ENCODE results near the gene FOXS1.
A peak's percentile ranks its signal among the peaks of the same experiment; 100 is the strongest.

The FOXS1 gene

DNA sequence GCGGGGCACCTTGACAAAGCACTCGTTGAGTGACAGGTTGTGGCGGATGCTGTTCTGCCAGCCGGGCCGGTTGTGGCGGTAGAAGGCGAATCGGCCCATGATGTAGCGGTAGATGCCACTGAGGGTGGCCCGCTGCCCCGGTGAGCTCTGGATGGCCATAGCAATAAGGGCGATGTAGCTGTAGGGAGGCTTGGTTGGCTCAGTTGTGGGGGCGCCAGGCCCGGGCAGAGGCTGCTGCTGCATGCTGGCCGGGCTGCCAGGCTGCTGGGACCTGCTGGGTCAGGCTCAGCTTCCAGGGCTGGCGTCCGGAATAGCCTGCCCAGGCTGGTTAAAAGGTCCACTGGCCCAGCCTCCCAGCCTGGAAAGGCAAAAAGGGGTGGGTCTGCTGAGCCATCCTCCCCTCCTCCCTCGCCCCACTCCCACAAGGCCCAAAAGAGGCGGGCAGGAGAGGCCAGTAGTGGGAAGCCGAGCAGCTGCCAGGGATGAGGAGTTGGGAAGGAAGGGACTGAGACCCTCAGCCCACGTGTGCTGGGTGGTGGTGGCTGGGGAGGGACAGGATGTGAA is at the start of gene FOXS1:
TSS of gene FOXS1 (minus strand) at position 305 of the 564 bp plus-strand sequence. CDS start at position 243, 62 bp downstream.
- no peak for DNase-seq (ENCODE audit: low read depth in 2 of 2, low spot score in 1 of 2)

DNA sequence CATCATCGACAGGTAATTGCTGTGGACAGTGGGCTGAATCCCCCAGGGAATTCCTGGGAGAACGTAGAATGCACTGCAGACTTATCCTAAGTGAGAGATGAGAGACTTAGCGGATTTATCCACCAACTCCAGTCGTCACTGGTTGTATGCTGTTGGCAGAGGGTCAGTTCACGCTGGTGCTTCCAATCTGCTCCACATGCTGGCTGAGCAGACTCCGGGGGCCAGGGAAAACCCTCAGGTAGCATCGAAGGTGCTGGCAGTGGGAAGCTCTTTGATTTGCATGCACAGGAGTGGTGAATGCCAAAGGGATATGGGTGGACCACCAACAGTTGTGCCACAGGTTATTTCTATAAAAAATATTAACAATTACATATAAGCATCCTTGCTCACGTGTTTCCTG is 45.2 kb upstream of the FOXS1 start:
- DNase-seq (ENCODE audit: low read depth in 2 of 2, low spot score in 1 of 2), result no peak

DNA sequence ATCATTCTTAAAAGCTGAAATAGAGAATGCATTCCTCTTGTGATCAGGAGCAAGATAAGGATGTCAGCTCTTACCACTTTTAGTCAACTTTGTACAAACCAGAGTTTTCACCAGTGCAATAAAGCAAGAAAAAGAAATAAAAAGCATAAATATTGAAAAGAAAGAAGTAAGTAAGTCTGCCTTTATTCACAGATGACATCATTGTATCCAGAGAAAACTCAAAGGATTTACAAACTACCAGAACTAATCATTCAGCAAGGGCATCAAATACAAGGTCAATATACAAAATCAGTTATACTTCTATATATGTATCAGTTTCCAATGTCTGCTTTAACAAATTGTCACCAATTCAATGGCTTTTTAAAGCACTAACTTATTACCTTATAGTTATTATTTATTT is 38.4 kb upstream of the FOXS1 start:
- DNase-seq (ENCODE audit: low read depth in 2 of 2, low spot score in 1 of 2), result no peak

DNA sequence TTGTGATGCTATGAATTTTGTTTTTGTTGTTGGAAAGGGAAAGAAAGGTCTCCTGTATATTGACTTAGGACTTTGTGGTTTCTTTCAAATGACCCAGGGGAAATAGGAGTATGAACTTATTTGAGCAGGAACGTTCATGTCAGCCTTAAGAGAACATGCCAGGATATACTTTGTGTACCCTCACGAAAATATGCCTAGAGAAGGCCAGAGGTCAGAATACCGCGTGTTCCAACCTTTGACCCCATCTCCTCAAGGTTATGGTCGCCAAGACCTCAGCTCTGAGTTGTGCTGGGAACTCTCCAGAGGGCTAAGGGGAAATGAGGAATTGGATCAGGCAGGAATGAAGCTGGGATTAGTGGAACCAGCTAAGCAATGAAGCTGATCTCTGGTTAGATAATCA is 36.5 kb upstream of the FOXS1 start:
- DNase-seq (ENCODE audit: low read depth in 2 of 2, low spot score in 1 of 2), result no peak

DNA sequence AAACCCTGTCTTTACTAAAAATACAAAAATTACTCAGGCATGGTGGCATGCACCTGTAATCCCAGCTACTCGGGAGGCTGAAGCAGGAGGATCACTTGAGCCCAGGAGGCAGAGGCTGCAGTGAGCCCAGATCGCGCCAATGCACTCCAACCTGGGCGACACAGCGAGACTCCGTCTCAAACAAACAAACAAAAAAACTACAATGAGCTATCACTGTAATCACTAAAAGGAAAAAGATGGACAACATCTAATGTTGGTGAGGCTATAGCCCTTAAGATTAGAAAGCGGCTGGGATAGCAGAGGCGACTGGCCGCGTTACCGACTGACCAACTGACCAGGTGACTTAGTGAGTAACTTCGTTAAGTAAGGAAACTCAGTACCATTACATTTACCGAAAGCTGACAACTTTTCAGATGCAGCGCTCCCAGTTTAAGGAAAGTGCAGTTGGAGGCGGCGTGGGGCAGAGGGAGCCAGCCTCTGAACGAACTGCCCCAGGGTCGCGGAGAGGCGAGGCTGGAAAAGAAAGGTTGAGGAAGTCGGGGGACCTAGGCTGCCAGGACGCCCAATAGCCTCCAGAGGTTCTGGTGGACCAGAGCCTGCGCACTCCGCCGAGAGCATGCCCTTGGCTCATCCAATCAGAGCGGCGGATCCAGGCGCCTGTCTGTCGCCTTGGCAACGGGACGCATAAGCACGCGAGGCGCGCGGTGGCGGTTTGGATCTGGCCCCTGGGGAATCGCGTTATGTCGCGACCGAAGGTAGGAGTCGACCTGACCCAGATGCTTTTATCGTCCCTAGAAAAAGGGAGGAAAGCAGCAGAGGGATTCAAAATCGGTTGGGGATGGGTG is 34.0 kb upstream of the FOXS1 start:
- peak; percentile 46 to 47 for DNase-seq (ENCODE audit: low read depth in 2 of 2, low spot score in 1 of 2)

- DNase-seq (ENCODE audit: low read depth in 2 of 2, low spot score in 1 of 2), result no peak
Measured at GRCh38 chr20:31877684-31878083, 32.3 kb upstream of the FOXS1 start.

DNA sequence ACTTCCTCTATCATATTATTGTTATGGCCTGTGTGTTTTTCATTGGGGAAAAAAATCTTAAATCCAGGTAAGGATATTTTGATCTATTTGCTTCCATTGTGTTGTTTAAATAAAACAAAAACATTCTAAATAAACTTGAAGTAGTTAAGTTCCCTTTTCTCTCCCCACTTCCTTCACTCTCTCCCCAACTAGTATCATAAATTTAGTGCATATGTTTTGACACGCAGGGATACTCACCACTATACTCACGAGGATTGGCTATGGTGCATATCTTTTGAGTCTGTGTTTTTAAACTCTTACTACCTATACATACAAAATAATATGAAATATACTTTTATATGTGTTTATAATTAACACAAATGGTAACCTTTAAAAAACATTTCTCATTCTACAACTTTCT is 30.3 kb upstream of the FOXS1 start:
- no peak for DNase-seq (ENCODE audit: low read depth in 2 of 2, low spot score in 1 of 2)

DNA sequence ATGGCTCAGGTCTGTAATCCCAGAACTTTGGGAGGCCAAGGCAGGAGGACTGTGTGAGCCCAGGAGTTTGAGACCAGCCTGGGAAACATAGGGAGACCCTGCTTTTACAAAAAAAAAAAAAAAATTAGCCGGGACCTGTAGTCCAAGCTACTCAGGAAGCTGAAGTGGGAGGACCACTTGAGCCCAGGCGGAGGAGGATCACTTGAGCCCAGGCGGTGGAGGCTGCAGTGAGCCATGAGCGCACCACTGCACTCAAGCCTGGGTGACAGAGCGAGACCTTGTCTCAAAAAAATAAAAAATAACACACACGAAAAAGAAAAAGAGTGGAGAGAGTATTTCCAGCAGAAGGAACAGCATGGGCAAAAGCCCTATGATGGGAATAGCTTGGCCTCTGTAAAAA is 27.0 kb upstream of the FOXS1 start:
- DNase-seq (ENCODE audit: low read depth in 2 of 2, low spot score in 1 of 2), result no peak

DNA sequence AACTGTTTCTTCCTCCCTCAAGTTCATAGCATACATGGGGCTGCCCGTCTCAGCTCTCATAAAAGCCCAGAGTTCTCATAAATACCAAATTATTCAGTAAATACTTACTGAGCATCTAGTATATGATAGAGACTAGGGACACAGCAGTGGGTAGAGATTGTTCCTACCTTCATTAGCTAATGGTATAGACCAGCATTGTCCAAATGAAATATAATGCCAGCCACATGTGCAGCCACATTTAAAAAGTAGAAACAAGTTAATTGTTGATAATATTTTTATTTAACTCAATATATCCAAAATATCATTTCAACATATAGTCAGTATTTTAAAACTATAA is 26.2 kb upstream of the FOXS1 start:
- no peak for DNase-seq (ENCODE audit: low read depth in 2 of 2, low spot score in 1 of 2)

GRCh38 chr20:31870726-31871617 is 25.6 kb upstream of the FOXS1 start:
- no peak for DNase-seq (ENCODE audit: low read depth in 2 of 2, low spot score in 1 of 2)

- no peak for DNase-seq (ENCODE audit: low read depth in 2 of 2, low spot score in 1 of 2)
Measured at GRCh38 chr20:31869942-31870725, 24.7 kb upstream of the FOXS1 start, which contains the start of the genes DUSP15 and TTLL9. DUSP15 (minus strand) TSS chr20:31870527; CDS start chr20:31870337, 190 bp downstream. TTLL9 (plus strand) TSS chr20:31870634; CDS start chr20:31871127, 493 bp downstream.

DNA sequence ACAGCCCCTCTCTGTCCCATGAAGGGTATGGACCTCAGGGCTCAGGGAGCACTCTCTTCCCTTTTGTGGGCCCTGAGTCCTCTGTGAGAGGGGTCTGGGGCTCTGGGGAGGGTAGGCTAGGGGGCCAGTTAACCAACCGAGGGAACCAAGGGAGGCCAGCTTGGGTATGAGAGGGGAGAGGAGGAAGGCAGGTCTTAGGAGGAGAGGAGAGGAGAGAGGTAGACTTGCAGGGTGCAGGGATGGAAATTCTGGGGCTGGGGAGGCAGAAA is 24.2 kb upstream of the FOXS1 start:
- DNase-seq (ENCODE audit: low read depth in 2 of 2, low spot score in 1 of 2), result no peak

DNA sequence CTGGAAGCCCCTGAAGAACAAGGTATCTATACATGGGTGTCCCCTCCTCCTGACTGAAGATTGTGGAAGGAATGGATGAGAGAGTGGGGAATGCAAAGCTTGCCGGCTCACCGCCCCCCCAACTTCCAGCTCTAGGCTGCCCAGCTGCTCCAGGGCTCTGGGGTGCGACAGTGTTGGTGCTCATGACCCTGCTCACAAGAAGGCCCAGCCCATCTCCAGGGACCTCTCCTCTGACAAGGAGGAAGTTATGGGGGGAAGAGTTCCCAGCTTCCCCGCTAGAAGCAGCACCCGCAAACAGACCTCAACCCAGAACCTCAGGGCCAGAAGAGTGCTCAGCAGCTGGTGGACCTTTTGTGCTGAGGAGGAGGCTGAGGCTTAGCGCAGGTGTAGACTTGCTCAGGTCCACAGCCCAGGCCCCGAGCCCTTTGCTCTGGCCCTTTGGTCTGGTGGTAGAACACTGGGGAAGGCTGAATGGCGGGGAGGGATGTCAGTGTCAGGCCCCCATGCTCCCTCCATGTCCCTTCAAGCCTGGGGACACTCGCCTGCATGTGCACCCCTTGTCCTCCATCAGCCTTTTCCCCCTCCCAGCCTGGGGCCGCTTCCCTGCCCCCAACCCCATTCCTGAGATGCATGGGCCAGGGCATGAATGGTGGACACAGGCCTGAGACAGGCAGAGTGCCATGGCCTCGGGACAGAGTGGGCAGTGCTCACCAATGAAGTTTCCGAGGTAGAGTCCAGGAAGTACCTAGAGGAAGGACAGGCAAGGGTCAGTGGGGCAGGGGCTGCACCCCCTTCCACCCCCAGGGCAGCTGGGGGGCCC is 23.7 kb upstream of the FOXS1 start:
- DNase-seq (ENCODE audit: low read depth in 2 of 2, low spot score in 1 of 2), result no peak

GRCh38 chr20:31866221-31866620 is 20.8 kb upstream of the FOXS1 start:
- no peak for DNase-seq (ENCODE audit: low read depth in 2 of 2, low spot score in 1 of 2)

DNA sequence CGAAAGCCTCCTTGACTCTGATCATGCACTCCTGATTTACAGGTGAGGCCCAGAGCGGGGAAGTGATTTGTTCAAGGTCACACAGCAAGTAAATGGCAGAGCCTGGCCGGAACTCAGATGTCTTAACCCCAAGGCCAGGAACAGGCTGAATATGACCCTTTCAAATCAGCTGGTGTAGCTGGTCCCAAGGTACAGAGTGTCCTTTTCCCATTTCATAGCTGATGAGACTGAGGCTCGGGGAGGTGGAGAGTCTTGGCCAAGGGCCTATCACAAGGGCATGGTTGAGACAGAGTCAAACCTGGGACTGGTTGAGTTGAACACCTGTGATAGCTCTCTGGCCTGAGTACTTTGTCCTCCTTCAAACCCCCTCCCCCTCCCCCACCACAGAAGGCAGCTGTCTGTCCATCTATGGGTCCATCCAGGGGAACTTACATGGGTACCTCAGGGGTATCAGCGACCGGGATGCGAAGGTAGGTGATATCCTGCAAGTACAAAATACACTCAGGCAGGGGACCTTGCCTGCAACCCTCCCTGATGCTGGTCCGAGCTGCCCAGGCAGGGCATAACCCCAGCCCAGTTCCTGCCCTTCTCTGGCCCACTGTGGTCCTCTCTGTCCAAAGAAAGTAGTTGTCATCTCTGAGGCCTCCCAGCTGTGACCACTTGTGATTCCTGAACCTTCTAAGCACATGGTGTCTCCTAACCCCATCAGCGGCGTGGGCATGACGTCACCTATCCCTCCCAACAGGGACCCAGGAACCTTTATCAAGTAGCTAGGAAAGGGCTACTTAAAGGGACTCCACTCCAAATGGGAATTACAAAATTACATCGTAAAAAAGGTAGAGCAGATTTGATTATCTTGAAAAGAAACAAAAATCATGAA is 19.4 kb upstream of the FOXS1 start:
- no peak for DNase-seq (ENCODE audit: low read depth in 2 of 2, low spot score in 1 of 2)

- DNase-seq (ENCODE audit: low read depth in 2 of 2, low spot score in 1 of 2), result no peak
Measured at GRCh38 chr20:31863296-31864085, 18.1 kb upstream of the FOXS1 start.

- DNase-seq (ENCODE audit: low read depth in 2 of 2, low spot score in 1 of 2), result no peak
Measured at GRCh38 chr20:31862506-31862905, 17.1 kb upstream of the FOXS1 start.

DNA sequence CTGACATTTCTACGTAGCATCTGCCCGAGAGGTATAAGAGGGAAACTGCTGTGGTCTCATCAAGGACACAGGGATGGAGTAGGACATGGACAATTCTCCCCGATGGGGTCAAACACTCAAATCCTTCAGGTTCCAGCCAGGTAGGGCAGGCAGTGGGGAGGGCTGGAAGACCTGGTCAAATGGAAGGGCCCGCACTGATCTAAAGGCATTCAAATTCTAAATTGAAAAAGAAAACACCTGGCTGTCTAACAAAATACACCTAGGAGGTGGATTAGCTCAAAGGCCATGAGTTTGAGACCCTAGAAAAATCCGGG is 16.7 kb upstream of the FOXS1 start:
- no peak for DNase-seq (ENCODE audit: low read depth in 2 of 2, low spot score in 1 of 2)

Measured in stimulated activated CD8-positive, alpha-beta memory T cell treated with anti-CD3 and anti-CD28 coated beads, Interleukin-4, amount 100 ng/mL, for 1 hour (primary cell).